Hepatocyte (in vitro differentiated cells): ENCODE data around the gene CCDC192. TPM values are rescaled to one million over a fixed set of nuclear protein-coding genes. Genes with fewer than 3 reads are reported as not detected.

Source experiments
- DNase-seq: peaks from one replicate; pipeline ENCODE4 v3.0.0-alpha.2; 2016; ENCODE audit warnings: low spot score
- H2AFZ ChIP-seq: fragments of 200-600 bp; sonication (generic); 2 replicates; pipeline ENCODE4 v1.6.0; 2016; ENCODE audit warnings: antibody characterized with exemption, mild to moderate bottlenecking
- H3K27ac ChIP-seq: fragments of 200-600 bp; sonication (generic); 2 replicates; pipeline ENCODE4 v1.5.1; 2016; ENCODE audit warnings: mild to moderate bottlenecking
- H3K27me3 ChIP-seq: fragments of 200-600 bp; sonication (generic); 2 replicates; pipeline ENCODE4 v1.6.1; 2016
- H3K36me3 ChIP-seq: fragments of 200-600 bp; sonication (generic); replicated peaks from 2 replicates; pipeline ENCODE4 v1.5.1; 2016; ENCODE audit warnings: low read depth; ENCODE audit not compliant: insufficient read depth
- H3K4me1 ChIP-seq: fragments of 200-600 bp; sonication (generic); 2 replicates; pipeline ENCODE4 v1.5.1; 2016; ENCODE audit warnings: mild to moderate bottlenecking, moderate library complexity; ENCODE audit not compliant: insufficient read depth
- H3K4me2 ChIP-seq: fragments of 200-600 bp; sonication (generic); 2 replicates; pipeline ENCODE4 v1.6.0; 2016
- H3K4me3 ChIP-seq: fragments of 200-600 bp; sonication (generic); 2 replicates; pipeline ENCODE4 v1.5.1; 2016; ENCODE audit warnings: mild to moderate bottlenecking
- H3K79me2 ChIP-seq: fragments of 200-600 bp; sonication (generic); 2 replicates; pipeline ENCODE4 v1.6.0; 2017; ENCODE audit warnings: mild to moderate bottlenecking
- H3K9me2 ChIP-seq: fragments of 200-600 bp; sonication (generic); replicated peaks from 2 replicates; pipeline ENCODE4 v1.6.0; 2017; ENCODE audit warnings: mild to moderate bottlenecking; ENCODE audit not compliant: insufficient read depth
- H3K9me3 ChIP-seq: fragments of 200-600 bp; sonication (generic); 2 replicates; pipeline ENCODE4 v1.5.1; 2016; ENCODE audit warnings: low read depth, mild to moderate bottlenecking
- H4K20me1 ChIP-seq: fragments of 200-600 bp; sonication (generic); 2 replicates; pipeline ENCODE4 v1.6.0; 2016; ENCODE audit warnings: mild to moderate bottlenecking; ENCODE audit not compliant: insufficient read depth, poor library complexity, severe bottlenecking
- EZH2 ChIP-seq: fragments of 200-600 bp; sonication (generic); IDR thresholded peaks from 2 replicates; pipeline ENCODE4 v1.6.1; 2016; ENCODE audit warnings: antibody characterized with exemption, mild to moderate bottlenecking, borderline replicate concordance
- EZH2phosphoT487 ChIP-seq: fragments of 200-600 bp; sonication (generic); IDR thresholded peaks from one replicate; pipeline ENCODE4 v1.6.1; 2018; ENCODE audit warnings: antibody characterized with exemption, mild to moderate bottlenecking, low read depth, moderate library complexity; ENCODE audit not compliant: unreplicated experiment, severe bottlenecking
- WGBS: methylation state at CpG from one replicate; pipeline ENCODE4 v1.1.6; 2016; ENCODE audit warnings: low lambda C conversion rate; ENCODE audit errors: missing lambda C conversion rate; 5-methylcytosine and 5-hydroxymethylcytosine counted together
- polyA plus RNA-seq: library from polyadenylated mRNA; unstranded; fragments of >200 nt; fragmentation: Nextera tagmentation; extraction: Ambion mirVana; gene quantifications from 2 replicates; pipeline ENCODE4 v1.2.1, GENCODE V29; 2016
- total RNA-seq: library from RNA; depleted of rRNA; stranded (reverse); fragments of >200 nt; gene quantifications from 2 replicates; pipeline ENCODE4 v1.2.3, GENCODE V29; 2014
- TF ChIP-seq, protein P1 (sequence below): fragments of 200-600 bp; sonication (generic); IDR thresholded peaks from 2 replicates; pipeline ENCODE4 v1.5.1; 2016; ENCODE audit warnings: antibody characterized with exemption, mild to moderate bottlenecking; ENCODE audit not compliant: poor library complexity

CCDC192 gene
- total and polyA plus RNA-seq, 2 experiments from 2014 or later = 0.39 TPM; not detected in 1

DNA sequence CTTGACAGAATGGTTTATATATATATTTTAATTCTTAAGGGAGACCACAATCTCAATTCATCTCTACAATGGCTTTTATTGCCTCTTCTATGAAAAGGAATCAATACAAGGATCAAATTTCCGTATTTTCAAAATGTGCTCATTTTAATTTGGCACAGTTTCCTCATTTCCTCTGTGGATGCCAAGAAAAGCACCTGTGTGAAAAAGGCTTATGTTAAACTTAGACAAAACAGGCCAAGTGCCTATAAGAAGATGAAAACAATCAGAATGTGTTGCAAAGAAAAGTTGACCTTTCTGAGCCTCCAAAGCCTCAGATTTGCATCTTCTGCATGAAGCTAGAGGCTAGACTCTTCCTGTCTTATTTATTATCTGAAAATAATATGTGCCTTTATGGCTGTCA lies 206.6 kb downstream of the CCDC192 start:
- H3K4me1 ChIP-seq = no peaks in the 10 kb centered on the region
- no peaks in the 10 kb centered on the region for H3K9me3 ChIP-seq
- no peaks in the 10 kb centered on the region for H3K9me2 ChIP-seq
- H4K20me1 ChIP-seq = no peaks in the 10 kb centered on the region
- no peak overlapping the region for H2AFZ ChIP-seq
- TF ChIP-seq, protein P1, sequence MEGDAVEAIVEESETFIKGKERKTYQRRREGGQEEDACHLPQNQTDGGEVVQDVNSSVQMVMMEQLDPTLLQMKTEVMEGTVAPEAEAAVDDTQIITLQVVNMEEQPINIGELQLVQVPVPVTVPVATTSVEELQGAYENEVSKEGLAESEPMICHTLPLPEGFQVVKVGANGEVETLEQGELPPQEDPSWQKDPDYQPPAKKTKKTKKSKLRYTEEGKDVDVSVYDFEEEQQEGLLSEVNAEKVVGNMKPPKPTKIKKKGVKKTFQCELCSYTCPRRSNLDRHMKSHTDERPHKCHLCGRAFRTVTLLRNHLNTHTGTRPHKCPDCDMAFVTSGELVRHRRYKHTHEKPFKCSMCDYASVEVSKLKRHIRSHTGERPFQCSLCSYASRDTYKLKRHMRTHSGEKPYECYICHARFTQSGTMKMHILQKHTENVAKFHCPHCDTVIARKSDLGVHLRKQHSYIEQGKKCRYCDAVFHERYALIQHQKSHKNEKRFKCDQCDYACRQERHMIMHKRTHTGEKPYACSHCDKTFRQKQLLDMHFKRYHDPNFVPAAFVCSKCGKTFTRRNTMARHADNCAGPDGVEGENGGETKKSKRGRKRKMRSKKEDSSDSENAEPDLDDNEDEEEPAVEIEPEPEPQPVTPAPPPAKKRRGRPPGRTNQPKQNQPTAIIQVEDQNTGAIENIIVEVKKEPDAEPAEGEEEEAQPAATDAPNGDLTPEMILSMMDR = no peak
- TF ChIP-seq EZH2 = no peak
- TF ChIP-seq EZH2phosphoT487 = no peak
- H3K27ac ChIP-seq = no peak overlapping the region
- no peaks in the 10 kb centered on the region for H3K36me3 ChIP-seq
- no peaks in the 10 kb centered on the region for H3K79me2 ChIP-seq
- WGBS = 50% methylated on average over 1 of the region's 1 CpG
- H3K4me2 ChIP-seq = no peak overlapping the region
- DNase-seq = no peak
- H3K4me3 ChIP-seq = no peak overlapping the region
- no peaks in the 10 kb centered on the region for H3K27me3 ChIP-seq

DNA sequence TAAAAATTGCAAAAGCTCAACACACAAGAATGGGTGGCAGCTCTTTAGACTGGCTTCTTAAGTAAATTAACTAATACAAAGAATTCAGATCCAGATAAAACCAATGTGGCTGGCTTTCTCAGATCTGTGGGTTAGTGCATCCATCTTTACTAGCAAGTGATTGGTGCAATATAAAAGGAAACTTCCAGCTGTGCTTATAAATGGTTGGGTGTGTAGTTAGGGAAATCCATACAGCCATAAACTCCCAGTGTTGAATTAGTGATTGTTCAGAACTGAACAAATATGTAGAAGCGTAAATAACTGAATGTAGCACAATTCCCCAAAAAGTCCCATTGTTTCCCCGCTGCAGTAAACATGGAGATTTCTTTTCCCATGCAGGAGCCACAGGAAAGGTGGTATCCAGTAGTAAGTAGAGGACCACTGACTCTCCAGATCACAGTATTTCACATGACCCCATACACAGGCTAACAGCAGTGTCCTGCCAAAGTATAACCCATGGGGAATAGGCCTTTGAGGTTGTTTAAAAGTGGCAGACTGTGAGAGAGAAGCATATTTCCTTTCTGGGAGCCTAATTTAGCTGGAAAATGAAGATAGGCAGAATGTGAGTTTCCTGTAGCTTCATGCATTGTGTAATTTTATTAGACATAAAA lies 207.2 kb downstream of the CCDC192 start:
- H3K4me2 ChIP-seq = no peak overlapping the region
- no peaks in the 10 kb centered on the region for H3K9me2 ChIP-seq
- WGBS = 92% methylated on average over 2 of the region's 2 CpGs
- H3K9me3 ChIP-seq = no peaks in the 10 kb centered on the region
- no peaks in the 10 kb centered on the region for H3K36me3 ChIP-seq
- no peaks in the 10 kb centered on the region for H3K4me1 ChIP-seq
- no peaks in the 10 kb centered on the region for H3K27me3 ChIP-seq
- no peak overlapping the region for H3K4me3 ChIP-seq
- H3K79me2 ChIP-seq = no peaks in the 10 kb centered on the region
- no peak overlapping the region for H2AFZ ChIP-seq
- no peaks in the 10 kb centered on the region for H4K20me1 ChIP-seq
- no peak overlapping the region for H3K27ac ChIP-seq
- no peak for DNase-seq
- TF ChIP-seq, protein P1 = no peak
- no peak for TF ChIP-seq EZH2phosphoT487
- TF ChIP-seq EZH2 = no peak

DNA sequence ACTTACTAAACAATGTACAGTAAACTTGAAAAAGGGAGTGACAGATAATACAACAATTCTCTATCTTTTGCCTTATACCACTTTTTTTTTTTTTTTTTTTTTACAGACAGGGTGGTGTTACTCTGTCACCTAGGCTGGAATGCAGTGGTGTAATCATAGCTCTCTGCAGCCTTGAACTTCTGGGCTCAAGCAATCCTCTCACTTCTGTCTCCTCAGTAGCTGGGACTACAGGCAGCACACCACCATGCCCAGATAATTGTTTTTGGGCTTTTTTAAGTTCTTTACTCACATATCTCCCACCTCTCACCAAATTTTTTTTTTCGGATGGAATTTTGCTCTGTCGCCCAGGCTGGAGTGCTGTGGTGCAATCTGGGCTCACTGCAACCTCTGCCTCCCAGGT lies 208.4 kb downstream of the CCDC192 start:
- Histone ChIP-seq H4K20me1 (no peaks in the 10 kb centered on the region), H3K27me3 (no peaks in the 10 kb centered on the region), H3K36me3 (no peaks in the 10 kb centered on the region), H3K9me2 (no peaks in the 10 kb centered on the region), H3K4me3 (no peak overlapping the region), H3K27ac (no peak overlapping the region), H3K4me2 (no peak overlapping the region), H2AFZ (no peak overlapping the region), H3K79me2 (no peaks in the 10 kb centered on the region), H3K9me3 (no peaks in the 10 kb centered on the region), H3K4me1 (no peaks in the 10 kb centered on the region)
- TF ChIP-seq, protein P1 = no peak
- TF ChIP-seq EZH2phosphoT487 (no peak), EZH2 (no peak)
- WGBS = 94% methylated on average over 2 of the region's 2 CpGs
- no peak for DNase-seq
